Lower leg skin (tissue), 4 donors: ENCODE measurements around the gene FOSB. TPM values are rescaled to one million over a fixed set of nuclear protein-coding genes. Genes with fewer than 3 reads are reported as not detected.

Experiments used
- DNase-seq, 2 donors: peaks; one replicate each; pipeline ENCODE4 v3.0.0-alpha.2; 2019; ENCODE audit warnings: low spot score in 2 of 2
- H3K4me3 ChIP-seq: fragments of 200-600 bp; sonication (generic); 2 replicates; pipeline ENCODE4 v1.5.1; 2017; ENCODE audit warnings: mild to moderate bottlenecking, low read depth; ENCODE audit not compliant: poor library complexity, severe bottlenecking
- POLR2A ChIP-seq, 2 donors: fragments of 450-650 bp; IDR thresholded peaks; one replicate each; pipeline ENCODE4 v1.6.1; 2016 to 2017; ENCODE audit warnings: antibody characterized with exemption in 2 of 2, mild to moderate bottlenecking in 1 of 2, moderate library complexity in 1 of 2
- WGBS, 2 donors: methylation state at CpG; one replicate each; pipeline ENCODE4 v1.1.5; 2018; 5-methylcytosine and 5-hydroxymethylcytosine counted together
- intact Hi-C: fragments of 100-400 bp; cut with DNase I; formaldehyde crosslinking; loops from one replicate; pipeline ENCODE4 v1.15.0; 2023; ENCODE audit warnings: low total_unique reads
- total RNA-seq, 4 donors: library from RNA; depleted of rRNA; stranded (reverse); fragments of >200 nt; gene quantifications; one replicate each; pipeline ENCODE4 v1.1.0, GENCODE V29; 2016
- TF ChIP-seq, protein P1 (sequence below), 3 donors: fragments of 450-650 bp; IDR thresholded peaks; one replicate each; pipeline ENCODE4 v1.5.1; 2016; ENCODE audit warnings: antibody characterized with exemption in 3 of 3, mild to moderate bottlenecking in 3 of 3, moderate library complexity in 2 of 3

FOSB gene
- total RNA-seq, 4 donors from 2014 or later: 5.9 to 18.2 (median 11.2) TPM

DNA sequence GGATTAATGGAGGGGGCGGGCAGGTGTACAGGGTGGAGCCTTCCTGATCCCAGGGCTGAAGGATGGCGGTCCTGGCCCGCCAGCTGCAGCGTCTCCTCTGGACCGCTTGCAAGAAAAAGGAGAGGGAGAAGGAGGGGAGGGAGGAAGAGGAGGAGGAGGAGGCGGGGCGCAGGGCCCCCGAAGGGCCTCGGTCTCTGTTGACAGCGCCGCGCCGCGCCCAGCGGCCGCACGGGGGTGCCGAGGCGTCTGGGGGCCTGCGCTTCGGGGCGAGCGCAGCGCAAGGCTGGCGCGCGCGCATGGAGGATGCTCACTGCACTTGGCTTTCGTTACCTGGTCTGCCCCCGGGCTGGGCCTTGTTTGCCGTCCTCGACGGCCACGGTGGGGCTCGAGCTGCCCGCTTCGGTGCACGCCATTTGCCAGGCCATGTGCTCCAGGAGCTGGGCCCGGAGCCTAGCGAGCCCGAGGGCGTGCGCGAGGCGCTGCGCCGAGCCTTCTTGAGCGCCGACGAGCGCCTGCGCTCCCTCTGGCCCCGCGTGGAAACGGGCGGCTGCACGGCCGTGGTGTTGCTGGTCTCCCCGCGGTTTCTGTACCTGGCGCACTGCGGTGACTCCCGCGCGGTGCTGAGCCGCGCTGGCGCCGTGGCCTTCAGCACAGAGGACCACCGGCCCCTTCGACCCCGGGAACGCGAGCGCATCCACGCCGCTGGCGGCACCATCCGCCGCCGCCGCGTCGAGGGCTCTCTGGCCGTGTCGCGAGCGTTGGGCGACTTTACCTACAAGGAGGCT lies 30.8 kb downstream of the FOSB start, which contains the start of gene PPM1N:
PPM1N (plus strand) TSS at position 33 of the 785 bp plus-strand sequence; CDS start at position 63, 30 bp downstream.
- H3K4me3 ChIP-seq: peak within 1 kb of the TSS; percentile 2
- 1 to 2% methylated on average over 22 to 57 of the region's 89 CpGs for WGBS, 2 donors
- peak in 1 of 2 donors; percentile 87 for DNase-seq
- intact Hi-C loops: no loop called here
- TF ChIP-seq, protein P1, sequence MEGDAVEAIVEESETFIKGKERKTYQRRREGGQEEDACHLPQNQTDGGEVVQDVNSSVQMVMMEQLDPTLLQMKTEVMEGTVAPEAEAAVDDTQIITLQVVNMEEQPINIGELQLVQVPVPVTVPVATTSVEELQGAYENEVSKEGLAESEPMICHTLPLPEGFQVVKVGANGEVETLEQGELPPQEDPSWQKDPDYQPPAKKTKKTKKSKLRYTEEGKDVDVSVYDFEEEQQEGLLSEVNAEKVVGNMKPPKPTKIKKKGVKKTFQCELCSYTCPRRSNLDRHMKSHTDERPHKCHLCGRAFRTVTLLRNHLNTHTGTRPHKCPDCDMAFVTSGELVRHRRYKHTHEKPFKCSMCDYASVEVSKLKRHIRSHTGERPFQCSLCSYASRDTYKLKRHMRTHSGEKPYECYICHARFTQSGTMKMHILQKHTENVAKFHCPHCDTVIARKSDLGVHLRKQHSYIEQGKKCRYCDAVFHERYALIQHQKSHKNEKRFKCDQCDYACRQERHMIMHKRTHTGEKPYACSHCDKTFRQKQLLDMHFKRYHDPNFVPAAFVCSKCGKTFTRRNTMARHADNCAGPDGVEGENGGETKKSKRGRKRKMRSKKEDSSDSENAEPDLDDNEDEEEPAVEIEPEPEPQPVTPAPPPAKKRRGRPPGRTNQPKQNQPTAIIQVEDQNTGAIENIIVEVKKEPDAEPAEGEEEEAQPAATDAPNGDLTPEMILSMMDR (IDR thresholded peaks at IDR 0.05): no peak
- TF ChIP-seq POLR2A (IDR thresholded peaks at IDR 0.05): no peak

DNA sequence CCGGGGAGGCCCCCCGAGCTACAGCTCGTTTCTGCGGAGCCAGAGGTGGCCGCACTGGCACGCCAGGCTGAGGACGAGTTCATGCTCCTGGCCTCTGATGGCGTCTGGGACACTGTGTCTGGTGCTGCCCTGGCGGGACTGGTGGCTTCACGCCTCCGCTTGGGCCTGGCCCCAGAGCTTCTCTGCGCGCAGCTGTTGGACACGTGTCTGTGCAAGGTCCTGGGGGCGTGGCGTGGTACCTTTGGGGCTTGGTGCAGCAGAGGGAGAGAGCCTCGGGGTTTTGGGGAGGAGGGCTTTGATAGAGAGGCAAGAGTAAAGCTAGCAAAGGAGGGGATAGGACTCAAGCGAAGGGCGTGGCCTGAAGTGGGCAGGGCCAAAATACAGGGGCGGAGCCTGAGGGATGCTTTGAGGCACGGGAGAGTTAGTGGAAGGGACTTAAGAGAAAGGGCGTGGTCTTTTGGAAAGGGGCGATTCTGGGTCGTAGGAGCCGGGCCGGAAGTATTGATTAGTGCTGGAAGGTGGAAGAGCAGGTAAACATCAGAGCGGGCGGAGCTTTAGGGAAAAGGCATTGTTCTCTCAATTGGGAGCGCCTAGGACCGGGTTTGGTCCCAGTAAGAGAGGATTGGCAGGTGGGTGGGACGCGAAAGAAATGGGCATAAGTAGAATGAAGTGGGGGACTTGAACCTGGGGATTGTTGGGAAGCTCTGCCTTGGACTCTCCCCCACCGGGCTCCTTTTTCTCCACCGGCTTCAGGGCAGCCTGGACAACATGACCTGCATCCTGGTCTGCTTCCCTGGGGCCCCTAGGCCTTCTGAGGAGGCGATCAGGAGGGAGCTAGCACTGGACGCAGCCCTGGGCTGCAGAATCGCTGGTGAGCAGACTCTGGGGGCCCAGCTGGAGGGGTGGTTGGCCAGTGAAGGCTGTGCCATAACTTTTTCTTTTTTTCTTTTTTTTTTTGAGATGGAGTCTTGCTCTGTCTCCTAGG lies 31.7 kb downstream of the FOSB start:
- H3K4me3 ChIP-seq: no peak overlapping the region
- TF ChIP-seq, protein P1 (IDR thresholded peaks at IDR 0.05): no peak
- TF ChIP-seq POLR2A (IDR thresholded peaks at IDR 0.05): no peak
- intact Hi-C loops: no loop called here
- DNase-seq: peak in 1 of 2 donors; percentile 55
- WGBS, 2 donors: 15 to 17% methylated on average over 28 to 29 of the region's 37 CpGs

DNA sequence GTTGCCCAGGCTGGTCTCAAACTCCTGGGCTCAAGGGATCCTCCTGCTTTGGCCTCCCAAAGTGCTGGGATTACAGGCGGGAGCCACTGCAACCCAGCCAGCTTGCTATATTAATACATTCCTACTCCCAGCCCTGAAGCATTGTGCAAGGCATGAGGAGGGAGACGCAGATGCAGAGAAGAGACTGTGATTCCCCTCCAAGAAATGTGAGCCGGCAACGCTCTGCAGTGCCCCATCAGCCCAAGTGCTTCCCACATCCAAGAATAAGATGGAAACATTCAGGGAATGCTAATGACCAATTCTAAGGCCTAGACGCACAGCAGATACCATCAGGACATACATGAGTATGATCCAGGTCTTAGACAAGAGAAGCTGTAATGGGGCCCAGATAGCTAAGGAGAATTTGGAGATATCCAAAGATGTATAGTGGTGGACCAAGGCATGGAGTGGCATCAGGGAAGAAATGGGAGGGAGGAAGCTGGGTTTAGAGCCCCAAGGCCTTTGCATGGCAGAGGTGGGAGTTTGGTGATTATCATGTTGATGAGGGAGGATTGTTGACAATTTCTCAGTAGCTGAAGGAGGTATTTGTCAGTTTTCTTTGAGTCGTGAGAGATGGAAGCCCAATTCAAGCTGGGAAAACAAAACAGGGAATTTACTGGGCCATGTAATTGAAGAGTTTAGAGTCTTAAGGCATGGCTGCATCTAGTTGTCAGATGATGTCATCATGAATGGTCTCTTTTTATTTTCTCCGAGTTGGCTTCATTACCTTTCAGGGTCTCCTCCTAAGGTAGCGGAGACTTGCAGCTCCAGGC lies 33.3 kb downstream of the FOSB start:
- WGBS, 2 donors: 76 to 77% methylated on average over 8 of the region's 8 CpGs
- intact Hi-C loops: no loop called here
- DNase-seq: no peak
- TF ChIP-seq, protein P1 (IDR thresholded peaks at IDR 0.05): no peak
- no peak for TF ChIP-seq POLR2A (IDR thresholded peaks at IDR 0.05)
- no peak overlapping the region for H3K4me3 ChIP-seq

DNA sequence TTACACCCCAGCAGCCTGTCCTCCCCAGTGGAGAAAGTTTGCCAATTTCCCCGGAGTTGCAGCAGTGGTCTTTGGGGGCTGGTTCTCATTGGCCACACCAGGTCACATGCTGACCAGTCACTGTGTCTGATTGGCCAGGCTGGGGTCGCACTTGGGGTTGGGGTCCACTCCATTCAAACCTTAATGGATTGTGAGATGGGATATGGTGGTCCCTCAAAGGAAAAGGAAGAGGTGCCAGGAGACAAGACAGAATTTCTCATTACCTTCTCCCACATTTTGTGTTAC lies 33.9 kb downstream of the FOSB start:
- 56 to 59% methylated on average over 2 of the region's 2 CpGs for WGBS, 2 donors
- no peak for DNase-seq
- no peak overlapping the region for H3K4me3 ChIP-seq
- intact Hi-C loops: no loop called here
- TF ChIP-seq POLR2A (IDR thresholded peaks at IDR 0.05): no peak
- TF ChIP-seq, protein P1 (IDR thresholded peaks at IDR 0.05): no peak

DNA sequence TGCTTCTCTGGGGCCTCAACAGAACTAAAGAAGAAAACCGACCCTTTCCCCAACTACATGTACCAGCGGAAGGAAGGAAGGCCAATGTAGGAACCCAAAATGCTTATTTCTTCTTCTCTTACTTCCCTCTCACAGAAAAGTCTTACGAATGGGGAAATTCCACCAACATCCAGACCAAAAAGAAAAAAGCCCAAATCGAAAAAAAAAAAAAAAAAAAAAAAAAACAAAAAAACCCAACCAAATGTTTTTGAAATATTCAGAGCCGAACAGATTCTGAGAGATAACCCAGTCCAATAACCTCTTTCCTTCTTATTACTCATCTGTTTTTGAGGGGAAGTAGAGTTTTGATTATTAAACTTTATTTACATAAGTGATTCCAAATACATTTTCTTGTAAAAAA lies 34.3 kb downstream of the FOSB start:
- DNase-seq: no peak
- TF ChIP-seq, protein P1 (IDR thresholded peaks at IDR 0.05): no peak
- TF ChIP-seq POLR2A (IDR thresholded peaks at IDR 0.05): no peak
- intact Hi-C loops: no loop called here
- WGBS, 2 donors: 75% methylated on average over 5 of the region's 5 CpGs
- no peak overlapping the region for H3K4me3 ChIP-seq
